GM12878 (cell line): ENCODE data around the gene STK10. TPM values are rescaled to one million over a fixed set of nuclear protein-coding genes. Genes with fewer than 3 reads are reported as not detected.

Experiments
- CEBPB ChIP-seq, 2 experiments: fragments of 150-350 bp in 1 of 2; IDR thresholded peaks; 2 replicates each; pipeline ENCODE4 v1.6.1; 2012 to 2014; ENCODE audit warnings: low read depth in 2 of 2, low read length in 2 of 2, borderline replicate concordance in 1 of 2, inconsistent platforms in 1 of 2
- CHD1 ChIP-seq: IDR thresholded peaks from 2 replicates; pipeline ENCODE4 v1.6.1; 2012; ENCODE audit warnings: low read depth, low read length, improper control_type of control experiment
- DPF2 ChIP-seq: fragments of 450-650 bp; IDR thresholded peaks from 2 replicates; pipeline ENCODE4 v1.6.1; 2017; ENCODE audit warnings: mild to moderate bottlenecking
- ESRRA ChIP-seq: IDR thresholded peaks from 2 replicates; pipeline ENCODE4 v1.6.1; 2012; ENCODE audit warnings: mild to moderate bottlenecking, low read length, improper control_type of control experiment
- ETV6 ChIP-seq, 2 experiments: fragments of 450-650 bp in 1 of 2; IDR thresholded peaks in 1 of 2; conservative IDR thresholded peaks in 1 of 2; 2 replicates each; pipeline ENCODE4 v1.6.1; 2014; ENCODE audit warnings: antibody characterized with exemption in 1 of 2, borderline replicate concordance in 1 of 2, low read depth in 1 of 2, mild to moderate bottlenecking in 1 of 2, moderate library complexity in 1 of 2
- HSF1 ChIP-seq: fragments of 150-350 bp; IDR thresholded peaks from 2 replicates; pipeline ENCODE4 v1.6.1; 2014; ENCODE audit warnings: mild to moderate bottlenecking, low read depth, low read length
- IRF3 ChIP-seq: fragments of 450-650 bp; IDR thresholded peaks from 2 replicates; pipeline ENCODE4 v1.6.1; 2014; ENCODE audit warnings: mild to moderate bottlenecking
- MEF2A ChIP-seq: IDR thresholded peaks from 2 replicates; pipeline ENCODE4 v1.6.1; 2011; ENCODE audit warnings: low read depth, mild to moderate bottlenecking, low read length, moderate library complexity; ENCODE audit not compliant: insufficient read depth
- MTA2 ChIP-seq: fragments of 450-650 bp; IDR thresholded peaks from 2 replicates; pipeline ENCODE4 v1.6.1; 2016; ENCODE audit warnings: low read depth, mild to moderate bottlenecking, moderate library complexity
- MYB ChIP-seq: fragments of 150-350 bp; IDR thresholded peaks from 2 replicates; pipeline ENCODE4 v1.6.1; 2014; ENCODE audit warnings: mild to moderate bottlenecking, low read depth, low read length, borderline replicate concordance
- POLR2A ChIP-seq: IDR thresholded peaks from 2 replicates; pipeline ENCODE4 v1.6.1; 2011; ENCODE audit warnings: low read depth, mild to moderate bottlenecking, low read length
- POLR2AphosphoS2 ChIP-seq: IDR thresholded peaks from 2 replicates; pipeline ENCODE4 v1.6.1; 2011; ENCODE audit warnings: low read depth, mild to moderate bottlenecking, low read length, improper control_type of control experiment, moderate library complexity
- RAD21 ChIP-seq: IDR thresholded peaks from 2 replicates; pipeline ENCODE4 v1.6.1; 2011; ENCODE audit warnings: mild to moderate bottlenecking, low read depth, low read length, moderate library complexity; ENCODE audit not compliant: insufficient read depth
- RFX5 ChIP-seq: IDR thresholded peaks from 2 replicates; pipeline ENCODE4 v1.6.1; 2011; ENCODE audit warnings: low read depth, low read length, improper control_type of control experiment
- SREBF1 ChIP-seq: IDR thresholded peaks from 2 replicates; pipeline ENCODE4 v1.6.1; 2012; ENCODE audit warnings: mild to moderate bottlenecking, low read length
- SUPT20H ChIP-seq: IDR thresholded peaks from 2 replicates; pipeline ENCODE4 v1.6.1; 2011; ENCODE audit warnings: low read depth, mild to moderate bottlenecking, low read length, moderate library complexity, borderline replicate concordance; ENCODE audit not compliant: control insufficient read depth
- SUZ12 ChIP-seq: fragments of 200-600 bp; sonication (generic); IDR thresholded peaks from one replicate; pipeline ENCODE4 v1.6.1; 2018; ENCODE audit warnings: antibody characterized with exemption, mild to moderate bottlenecking; ENCODE audit not compliant: unreplicated experiment
- USF1 ChIP-seq: IDR thresholded peaks from 2 replicates; pipeline ENCODE4 v1.6.1; 2011; ENCODE audit warnings: borderline replicate concordance, low read depth, mild to moderate bottlenecking, moderate library complexity, mixed read lengths, low read length; ENCODE audit not compliant: insufficient read depth; ENCODE audit errors: extremely low read length
- WRNIP1 ChIP-seq: IDR thresholded peaks from 2 replicates; pipeline ENCODE4 v1.6.1; 2011; ENCODE audit warnings: low read depth, low read length, improper control_type of control experiment, borderline replicate concordance
- ZNF207 ChIP-seq: fragments of 450-650 bp; IDR thresholded peaks from 2 replicates; pipeline ENCODE4 v1.6.1; 2014; ENCODE audit warnings: antibody characterized with exemption, mild to moderate bottlenecking, borderline replicate concordance
- ZNF384 ChIP-seq: IDR thresholded peaks from 2 replicates; pipeline ENCODE4 v1.6.1; 2012; ENCODE audit warnings: low read depth, mild to moderate bottlenecking, low read length, improper control_type of control experiment, borderline replicate concordance
- polyA plus RNA-seq, 11 experiments: library from polyadenylated mRNA; depleted of rRNA in 4 of 11; unstranded in 6 of 11; stranded (reverse) in 5 of 11; fragments of >200 nt; fragmentation: Nextera tagmentation in 4 of 11; fragmentation: Illumina TruSeq in 1 of 11; extraction: Ambion mirVana in 4 of 11; extraction: Trizol in 1 of 11; gene quantifications; 1 replicate in 1 of 11; 2 replicates in 10 of 11; pipeline versions ENCODE4 v1.2.1 to v1.2.3, GENCODE V29; 2011 to 2016; ENCODE audit warnings: inconsistent platforms in 2 of 11, missing spikeins in 2 of 11, low read depth in 1 of 11
- total RNA-seq, 4 experiments: library from RNA; depleted of rRNA in 3 of 4; stranded (reverse); fragments of >200 nt in 3 of 4; fragmentation: Illumina TruSeq in 1 of 4; extraction: Trizol in 1 of 4; gene quantifications; 2 replicates each; pipeline versions ENCODE4 v1.2.1 to v1.2.3, GENCODE V29; 2013 to 2021
- TF ChIP-seq, protein P1 (sequence below): IDR thresholded peaks from 2 replicates; pipeline ENCODE4 v1.6.1; 2012; ENCODE audit warnings: mild to moderate bottlenecking, low read depth, low read length

STK10 gene
- total and polyA plus RNA-seq, 10 of the 15 experiments (the other 5 are each of a cell fraction or from before 2014, with no cell fraction given) = 14.2 to 96.4 (median 50.6) TPM

GRCh38 chr5:172002840-172003512 is 185.0 kb downstream of the STK10 start (continued):
- no peak for TF ChIP-seq SREBF1
- TF ChIP-seq ZNF207 = no peak
- no peak for TF ChIP-seq ZNF384
- TF ChIP-seq RFX5 = no peak
- no peak for TF ChIP-seq POLR2A
- TF ChIP-seq DPF2 = peak; percentile 48; the same call in 1 of the 2 replicates
- TF ChIP-seq WRNIP1 = no peak
- no peak for TF ChIP-seq POLR2AphosphoS2
- TF ChIP-seq RAD21 = no peak
- TF ChIP-seq MTA2 = peak; percentile 94
- TF ChIP-seq ESRRA = no peak
- TF ChIP-seq MEF2A = 0 out of 2 replicates have a peak, but pooled peaks have one; percentile 12
- no peak for TF ChIP-seq IRF3
- TF ChIP-seq CHD1 = no peak
- no peak for TF ChIP-seq CEBPB (IDR thresholded peaks at IDR 0.05; ENCODE audit: borderline replicate concordance in 1 of 2, low read depth in 2 of 2, low read length in 2 of 2)
- TF ChIP-seq MYB = no peak
- no peak for TF ChIP-seq SUPT20H
- no peak for TF ChIP-seq ETV6 (conservative IDR thresholded peaks at IDR 0.05 in 1 of 2, IDR thresholded peaks at IDR 0.05 in 1 of 2; ENCODE audit: borderline replicate concordance in 1 of 2, low read depth in 1 of 2)
- TF ChIP-seq, protein P1, sequence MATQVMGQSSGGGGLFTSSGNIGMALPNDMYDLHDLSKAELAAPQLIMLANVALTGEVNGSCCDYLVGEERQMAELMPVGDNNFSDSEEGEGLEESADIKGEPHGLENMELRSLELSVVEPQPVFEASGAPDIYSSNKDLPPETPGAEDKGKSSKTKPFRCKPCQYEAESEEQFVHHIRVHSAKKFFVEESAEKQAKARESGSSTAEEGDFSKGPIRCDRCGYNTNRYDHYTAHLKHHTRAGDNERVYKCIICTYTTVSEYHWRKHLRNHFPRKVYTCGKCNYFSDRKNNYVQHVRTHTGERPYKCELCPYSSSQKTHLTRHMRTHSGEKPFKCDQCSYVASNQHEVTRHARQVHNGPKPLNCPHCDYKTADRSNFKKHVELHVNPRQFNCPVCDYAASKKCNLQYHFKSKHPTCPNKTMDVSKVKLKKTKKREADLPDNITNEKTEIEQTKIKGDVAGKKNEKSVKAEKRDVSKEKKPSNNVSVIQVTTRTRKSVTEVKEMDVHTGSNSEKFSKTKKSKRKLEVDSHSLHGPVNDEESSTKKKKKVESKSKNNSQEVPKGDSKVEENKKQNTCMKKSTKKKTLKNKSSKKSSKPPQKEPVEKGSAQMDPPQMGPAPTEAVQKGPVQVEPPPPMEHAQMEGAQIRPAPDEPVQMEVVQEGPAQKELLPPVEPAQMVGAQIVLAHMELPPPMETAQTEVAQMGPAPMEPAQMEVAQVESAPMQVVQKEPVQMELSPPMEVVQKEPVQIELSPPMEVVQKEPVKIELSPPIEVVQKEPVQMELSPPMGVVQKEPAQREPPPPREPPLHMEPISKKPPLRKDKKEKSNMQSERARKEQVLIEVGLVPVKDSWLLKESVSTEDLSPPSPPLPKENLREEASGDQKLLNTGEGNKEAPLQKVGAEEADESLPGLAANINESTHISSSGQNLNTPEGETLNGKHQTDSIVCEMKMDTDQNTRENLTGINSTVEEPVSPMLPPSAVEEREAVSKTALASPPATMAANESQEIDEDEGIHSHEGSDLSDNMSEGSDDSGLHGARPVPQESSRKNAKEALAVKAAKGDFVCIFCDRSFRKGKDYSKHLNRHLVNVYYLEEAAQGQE = no peak
- TF ChIP-seq USF1 = no peak
- TF ChIP-seq SUZ12 = no peak
- no peak for TF ChIP-seq HSF1
